Skeletal muscle satellite cell (primary cell): ENCODE measurements around the gene HTD2.
"Not testable (repeated sequence)": the region's sequence is repeated elsewhere in the genome, so short reads cannot be mapped to it uniquely, and the experiment has no call there.

Experiments used
- H3K27me3 ChIP-seq: 2 replicates; pipeline ENCODE4 v1.7.0; 2013; ENCODE audit warnings: low read length; ENCODE audit not compliant: control insufficient read depth, insufficient read depth
- H3K36me3 ChIP-seq: 2 replicates; pipeline ENCODE4 v1.7.0; 2013; ENCODE audit warnings: mild to moderate bottlenecking, control low read depth, low read length; ENCODE audit not compliant: insufficient read depth
- H3K4me1 ChIP-seq: 2 replicates; pipeline ENCODE4 v1.7.0; 2013; ENCODE audit warnings: low read length; ENCODE audit not compliant: control insufficient read depth, insufficient read depth
- H3K4me2 ChIP-seq: 2 replicates; pipeline ENCODE4 v1.7.0; 2013; ENCODE audit warnings: mild to moderate bottlenecking, low read length
- H3K4me3 ChIP-seq: 2 replicates; pipeline ENCODE4 v1.7.0; 2013; ENCODE audit warnings: low read length
- H3K9ac ChIP-seq: 2 replicates; pipeline ENCODE4 v1.7.0; 2013; ENCODE audit warnings: mild to moderate bottlenecking, low read depth, low read length, moderate library complexity
- H3K9me3 ChIP-seq: replicated peaks from 2 replicates; pipeline ENCODE4 v1.7.0; 2013; ENCODE audit warnings: mild to moderate bottlenecking, control low read depth, low read length

The HTD2 gene

GRCh38 chr3:58273362-58273761, 33.0 kb upstream of the HTD2 start:
- peaks cover 23% of the 10 kb centered on the region for H3K4me1 ChIP-seq
- H3K9me3 ChIP-seq, H3K4me2 ChIP-seq, H3K36me3 ChIP-seq, H3K9ac ChIP-seq, H3K27me3 ChIP-seq, H3K4me3 ChIP-seq: not testable (repeated sequence)

DNA sequence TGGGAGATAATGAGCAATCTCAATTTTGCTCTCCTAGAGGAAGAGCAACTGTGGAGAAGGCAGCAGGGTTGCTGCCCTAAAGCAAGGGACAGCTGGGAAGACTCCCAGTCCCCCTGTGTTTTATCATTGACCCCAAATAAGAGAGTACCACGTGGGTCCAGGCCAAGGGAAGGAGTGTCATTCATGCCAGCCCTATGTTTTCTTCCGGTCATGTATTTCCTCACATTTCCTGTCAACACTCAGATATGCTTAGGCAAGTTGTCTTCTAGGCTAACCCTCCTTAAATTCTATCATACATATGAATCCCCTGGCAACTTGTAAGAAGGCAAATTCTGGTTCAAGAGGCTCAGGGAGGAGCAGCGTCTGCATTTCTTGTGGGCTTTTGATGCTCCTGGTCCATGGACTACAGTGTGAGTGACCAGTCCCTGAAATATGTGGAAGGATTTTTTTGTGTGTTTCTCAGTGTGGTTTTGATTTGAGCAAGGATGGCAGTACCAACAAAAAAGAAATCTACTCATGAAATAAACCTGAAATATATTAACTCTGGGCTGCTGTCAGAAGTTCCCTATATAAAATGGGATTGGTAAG, 32.2 kb upstream of the HTD2 start:
- Histone ChIP-seq H3K4me1 (peaks cover 23% of the 10 kb centered on the region), H3K9me3 (no peaks in the 10 kb centered on the region), H3K4me3 (no peak overlapping the region), H3K4me2 (no peak overlapping the region), H3K9ac (no peak overlapping the region), H3K27me3 (no peaks in the 10 kb centered on the region), H3K36me3 (no peaks in the 10 kb centered on the region)

DNA sequence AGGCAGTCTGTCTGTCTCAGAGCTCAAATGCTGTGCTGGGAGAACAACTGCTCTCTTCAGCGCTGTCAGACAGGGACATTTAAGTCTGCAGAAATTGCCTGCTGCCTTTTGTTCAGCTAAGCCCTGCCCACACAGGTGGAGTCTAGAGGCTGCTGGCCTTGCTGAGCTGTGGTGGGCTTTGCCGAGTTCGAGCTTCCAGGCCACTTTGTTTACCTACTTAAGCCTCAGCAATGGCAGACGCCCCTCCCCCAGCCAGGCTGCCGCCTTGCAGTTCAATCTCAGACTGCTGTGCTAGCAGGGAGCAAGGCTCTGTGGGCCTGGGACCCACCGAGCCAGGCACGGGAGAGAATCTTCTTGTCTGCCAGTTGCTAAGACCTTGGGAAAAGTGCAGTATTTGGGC, 25.3 kb upstream of the HTD2 start:
- H3K4me1 ChIP-seq: no peaks in the 10 kb centered on the region
- no peak overlapping the region for H3K4me3 ChIP-seq
- no peak overlapping the region for H3K9ac ChIP-seq
- no peaks in the 10 kb centered on the region for H3K9me3 ChIP-seq
- H3K36me3 ChIP-seq: no peaks in the 10 kb centered on the region
- H3K4me2 ChIP-seq: no peak overlapping the region
- no peaks in the 10 kb centered on the region for H3K27me3 ChIP-seq

DNA sequence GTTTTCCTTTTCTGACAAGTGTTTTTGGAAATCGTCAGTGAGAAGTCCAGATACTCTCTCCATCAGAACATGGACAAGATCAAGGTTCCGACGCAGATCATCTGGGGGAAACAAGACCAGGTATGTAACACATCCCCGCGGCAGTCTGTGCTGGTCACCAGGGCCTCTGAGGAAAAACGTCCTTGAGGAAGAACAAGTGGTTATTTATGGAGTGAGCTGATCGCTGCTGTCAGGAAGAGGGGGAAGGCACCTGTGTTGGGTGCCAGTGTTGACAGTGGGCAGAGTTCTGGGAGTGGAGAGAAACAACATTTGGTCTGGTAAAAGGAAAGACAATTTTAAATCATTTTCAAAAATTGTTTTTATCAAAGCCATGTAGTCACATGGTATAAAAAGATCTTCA, 21.0 kb upstream of the HTD2 start:
- Histone ChIP-seq H3K4me2 (no peak overlapping the region), H3K4me3 (no peak overlapping the region), H3K27me3 (no peaks in the 10 kb centered on the region), H3K36me3 (no peaks in the 10 kb centered on the region), H3K9ac (no peak overlapping the region), H3K4me1 (no peaks in the 10 kb centered on the region), H3K9me3 (no peaks in the 10 kb centered on the region)

- H3K36me3 ChIP-seq: no peaks in the 10 kb centered on the region
- H3K27me3 ChIP-seq: no peaks in the 10 kb centered on the region
- H3K4me3 ChIP-seq: no peak overlapping the region
- no peaks in the 10 kb centered on the region for H3K9me3 ChIP-seq
- no peaks in the 10 kb centered on the region for H3K4me1 ChIP-seq
- H3K4me2 ChIP-seq: no peak overlapping the region
- H3K9ac ChIP-seq: no peak overlapping the region
Measured at GRCh38 chr3:58287354-58287753, 19.0 kb upstream of the HTD2 start.

DNA sequence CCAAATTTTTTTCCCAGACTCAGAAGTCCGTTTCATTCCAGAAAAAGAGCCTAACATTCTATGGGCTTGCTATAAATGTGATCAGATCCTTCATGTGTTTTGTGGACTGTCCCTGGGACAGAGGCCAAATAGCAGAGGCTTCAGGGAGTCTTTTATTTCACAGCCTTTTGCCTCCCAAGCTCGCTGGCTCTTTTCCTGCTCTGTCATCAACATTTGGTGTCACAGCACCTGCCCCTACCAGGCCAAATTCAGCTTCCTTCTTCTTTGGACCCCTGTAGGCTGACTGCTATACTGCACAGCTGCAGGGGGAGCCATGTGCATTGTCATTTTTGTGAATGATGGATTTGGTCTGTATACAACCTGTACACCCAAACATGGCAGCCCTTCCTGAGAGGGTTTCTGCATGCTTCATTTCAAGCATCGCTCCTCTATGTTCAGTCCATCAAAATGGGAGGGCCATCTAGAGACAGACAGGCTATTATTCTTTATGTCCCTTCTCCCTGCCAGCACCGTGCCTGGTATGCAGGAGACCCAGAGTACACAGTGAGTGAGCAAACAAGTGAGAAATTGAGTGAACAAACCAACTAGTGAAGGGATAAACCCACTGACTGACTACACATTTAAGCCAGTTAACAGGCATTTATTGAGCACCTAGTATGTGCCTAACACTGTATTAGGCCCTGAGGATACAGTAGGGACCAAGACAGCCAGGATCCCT, 18.1 kb upstream of the HTD2 start:
- H3K27me3 ChIP-seq: no peaks in the 10 kb centered on the region
- H3K9ac ChIP-seq: no peak overlapping the region
- no peak overlapping the region for H3K4me3 ChIP-seq
- no peaks in the 10 kb centered on the region for H3K36me3 ChIP-seq
- H3K9me3 ChIP-seq: no peaks in the 10 kb centered on the region
- H3K4me2 ChIP-seq: no peak overlapping the region
- H3K4me1 ChIP-seq: no peaks in the 10 kb centered on the region

GRCh38 chr3:58288964-58289613, 17.2 kb upstream of the HTD2 start:
- H3K4me2 ChIP-seq, H3K9ac ChIP-seq, H3K27me3 ChIP-seq, H3K9me3 ChIP-seq, H3K4me1 ChIP-seq, H3K36me3 ChIP-seq, H3K4me3 ChIP-seq: not testable (repeated sequence)

DNA sequence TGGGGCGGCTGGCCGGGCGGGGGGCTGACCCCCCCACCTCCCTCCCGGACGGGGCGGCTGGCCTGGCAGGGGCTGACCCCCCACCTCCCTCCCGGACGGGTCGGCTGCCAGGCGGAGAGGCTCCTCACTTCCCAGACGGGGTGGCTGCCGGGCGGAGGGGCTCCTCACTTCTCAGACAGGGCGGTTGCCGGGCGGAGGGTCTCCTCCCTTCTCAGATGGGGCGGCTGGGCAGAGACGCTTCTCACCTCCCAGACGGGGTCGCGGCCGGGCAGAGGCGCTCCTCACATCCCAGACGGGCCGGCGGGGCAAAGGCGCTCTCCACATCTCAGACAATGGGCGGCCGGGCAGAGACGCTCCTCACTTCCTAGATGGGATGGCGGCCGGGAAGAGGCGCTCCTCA, 15.9 kb upstream of the HTD2 start:
- H3K27me3 ChIP-seq, H3K4me3 ChIP-seq, H3K36me3 ChIP-seq, H3K4me1 ChIP-seq, H3K9ac ChIP-seq, H3K4me2 ChIP-seq, H3K9me3 ChIP-seq: not testable (repeated sequence)

GRCh38 chr3:58291671-58292338, 14.5 kb upstream of the HTD2 start:
- no peaks in the 10 kb centered on the region for H3K27me3 ChIP-seq
- H3K9me3 ChIP-seq: no peaks in the 10 kb centered on the region
- no peak overlapping the region for H3K9ac ChIP-seq
- H3K4me3 ChIP-seq: no peak overlapping the region
- H3K4me1 ChIP-seq: no peaks in the 10 kb centered on the region
- no peak overlapping the region for H3K4me2 ChIP-seq
- H3K36me3 ChIP-seq: no peaks in the 10 kb centered on the region

DNA sequence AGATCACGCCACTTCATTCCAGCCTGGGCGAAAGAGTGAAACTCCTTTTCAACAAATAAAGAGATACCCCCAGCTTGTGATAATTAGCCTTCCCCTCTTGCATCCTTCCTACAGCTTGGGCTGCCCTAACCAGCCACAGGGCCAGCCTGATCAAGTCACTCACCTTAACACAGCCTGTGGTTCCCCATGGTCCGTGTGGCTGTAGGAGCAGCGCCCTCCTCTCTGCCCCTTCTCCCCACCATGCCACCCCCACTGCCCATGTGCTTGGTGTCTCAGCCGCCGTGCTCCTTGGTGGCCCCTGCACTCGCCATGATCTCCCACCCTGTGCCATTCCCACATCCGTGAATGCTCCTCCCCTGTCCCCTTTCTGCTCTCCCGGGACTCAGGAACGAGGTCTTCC, 13.5 kb upstream of the HTD2 start:
- Histone ChIP-seq H3K4me1 (no peaks in the 10 kb centered on the region), H3K36me3 (no peaks in the 10 kb centered on the region), H3K9ac (no peak overlapping the region), H3K4me3 (no peak overlapping the region), H3K4me2 (no peak overlapping the region), H3K27me3 (peaks cover 2% of the 10 kb centered on the region), H3K9me3 (no peaks in the 10 kb centered on the region)

DNA sequence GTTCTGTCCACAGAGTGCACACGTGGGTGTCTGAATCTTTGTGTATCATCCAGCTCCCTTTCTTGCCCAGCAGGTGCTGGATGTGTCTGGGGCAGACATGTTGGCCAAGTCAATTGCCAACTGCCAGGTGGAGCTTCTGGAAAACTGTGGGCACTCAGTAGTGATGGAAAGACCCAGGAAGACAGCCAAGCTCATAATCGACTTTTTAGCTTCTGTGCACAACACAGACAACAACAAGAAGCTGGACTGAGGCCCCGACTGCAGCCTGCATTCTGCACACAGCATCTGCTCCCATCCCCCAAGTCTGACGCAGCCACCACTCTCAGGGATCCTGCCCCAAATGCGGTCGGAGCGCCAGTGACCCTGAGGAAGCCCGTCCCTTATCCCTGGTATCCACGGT, 12.8 kb upstream of the HTD2 start:
- Histone ChIP-seq H3K4me1 (no peaks in the 10 kb centered on the region), H3K27me3 (peaks cover 9% of the 10 kb centered on the region), H3K9me3 (no peaks in the 10 kb centered on the region), H3K4me3 (no peak overlapping the region), H3K9ac (no peak overlapping the region), H3K4me2 (no peak overlapping the region), H3K36me3 (no peaks in the 10 kb centered on the region)
